A673 (cell line): ENCODE measurements around the gene LYZL4.

Experiments
- EZH2 ChIP-seq: fragments of 200-600 bp; sonication (generic); IDR thresholded peaks from 2 replicates; pipeline ENCODE4 v1.6.1; 2017; ENCODE audit warnings: borderline replicate concordance, low read depth, mild to moderate bottlenecking, mixed read lengths, antibody characterized with exemption, low read length; ENCODE audit not compliant: poor library complexity, severe bottlenecking
- TF ChIP-seq, protein P1 (sequence below): fragments of 300-800, 200-600 bp; sonication (generic); conservative IDR thresholded peaks from 2 replicates; pipeline ENCODE4 v1.5.1; 2017; ENCODE audit warnings: low read depth, mild to moderate bottlenecking, antibody characterized with exemption, low read length, moderate library complexity, mixed read lengths

GRCh38 chr3:42428830-42429229 is 18.4 kb upstream of the LYZL4 start:
- no peak for TF ChIP-seq EZH2
- TF ChIP-seq, protein P1, sequence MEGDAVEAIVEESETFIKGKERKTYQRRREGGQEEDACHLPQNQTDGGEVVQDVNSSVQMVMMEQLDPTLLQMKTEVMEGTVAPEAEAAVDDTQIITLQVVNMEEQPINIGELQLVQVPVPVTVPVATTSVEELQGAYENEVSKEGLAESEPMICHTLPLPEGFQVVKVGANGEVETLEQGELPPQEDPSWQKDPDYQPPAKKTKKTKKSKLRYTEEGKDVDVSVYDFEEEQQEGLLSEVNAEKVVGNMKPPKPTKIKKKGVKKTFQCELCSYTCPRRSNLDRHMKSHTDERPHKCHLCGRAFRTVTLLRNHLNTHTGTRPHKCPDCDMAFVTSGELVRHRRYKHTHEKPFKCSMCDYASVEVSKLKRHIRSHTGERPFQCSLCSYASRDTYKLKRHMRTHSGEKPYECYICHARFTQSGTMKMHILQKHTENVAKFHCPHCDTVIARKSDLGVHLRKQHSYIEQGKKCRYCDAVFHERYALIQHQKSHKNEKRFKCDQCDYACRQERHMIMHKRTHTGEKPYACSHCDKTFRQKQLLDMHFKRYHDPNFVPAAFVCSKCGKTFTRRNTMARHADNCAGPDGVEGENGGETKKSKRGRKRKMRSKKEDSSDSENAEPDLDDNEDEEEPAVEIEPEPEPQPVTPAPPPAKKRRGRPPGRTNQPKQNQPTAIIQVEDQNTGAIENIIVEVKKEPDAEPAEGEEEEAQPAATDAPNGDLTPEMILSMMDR: no peak
